SK-N-DZ (cell line): ENCODE results near the gene NAPB.

Experiments used
- DNase-seq: peaks from one replicate; pipeline ENCODE4 v3.0.0-alpha.2; 2015; ENCODE audit warnings: low spot score

Gene NAPB

DNA sequence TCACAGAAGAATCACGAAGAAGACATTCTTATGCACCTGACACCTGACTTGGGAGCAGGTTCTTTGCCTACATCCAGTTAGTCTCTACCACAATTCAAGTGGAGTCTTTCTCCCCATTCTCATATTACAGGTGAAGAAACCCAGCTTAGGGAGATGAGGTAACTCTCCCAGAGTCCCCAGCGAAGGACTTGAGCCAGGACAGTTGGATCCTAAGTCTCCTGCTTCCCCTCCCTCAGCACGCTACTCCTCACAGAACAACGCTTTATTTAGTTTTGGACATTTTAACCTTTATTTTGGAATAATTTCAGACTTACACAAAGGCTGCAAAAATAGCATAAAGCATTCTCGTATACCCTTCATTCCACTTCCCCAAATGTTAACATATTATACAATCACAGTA, 17.4 kb upstream of the NAPB start:
- DNase-seq = no peak

DNA sequence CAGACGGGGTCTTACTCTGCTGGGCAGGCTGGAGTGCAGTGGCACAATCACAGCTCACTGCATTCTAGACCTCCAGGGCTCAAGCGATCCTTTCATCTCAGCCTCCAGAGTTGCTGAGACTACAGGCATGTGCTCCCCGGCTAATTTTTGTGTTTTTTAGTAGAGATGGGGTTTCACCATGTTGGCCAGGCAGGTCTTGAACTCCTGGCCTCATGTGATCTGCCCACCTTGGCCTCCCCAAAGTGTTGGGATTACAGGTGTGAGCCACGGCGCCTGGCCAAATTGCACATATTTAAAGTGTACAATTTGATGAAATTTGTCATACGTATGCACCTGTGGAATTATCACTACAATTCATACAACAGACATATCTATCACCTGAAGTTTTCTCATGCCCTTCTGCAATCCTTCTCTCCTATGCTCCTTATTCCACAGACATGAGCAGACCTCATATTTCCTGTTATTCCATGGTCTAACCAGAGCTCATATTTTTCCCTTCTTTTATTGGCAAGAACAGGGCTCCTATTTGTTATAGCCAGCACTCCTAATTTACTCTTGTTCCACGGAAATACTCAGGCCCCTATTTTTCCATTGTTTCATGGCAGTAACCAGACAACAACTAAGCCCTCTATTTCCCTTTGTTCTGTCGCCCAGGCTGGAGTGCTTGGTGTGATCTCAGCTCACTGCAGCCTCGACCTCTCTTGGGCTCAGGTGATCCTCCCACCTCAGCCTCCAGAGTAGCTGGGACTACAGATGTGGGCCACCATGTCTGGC, 16.0 kb upstream of the NAPB start:
- no peak for DNase-seq

DNA sequence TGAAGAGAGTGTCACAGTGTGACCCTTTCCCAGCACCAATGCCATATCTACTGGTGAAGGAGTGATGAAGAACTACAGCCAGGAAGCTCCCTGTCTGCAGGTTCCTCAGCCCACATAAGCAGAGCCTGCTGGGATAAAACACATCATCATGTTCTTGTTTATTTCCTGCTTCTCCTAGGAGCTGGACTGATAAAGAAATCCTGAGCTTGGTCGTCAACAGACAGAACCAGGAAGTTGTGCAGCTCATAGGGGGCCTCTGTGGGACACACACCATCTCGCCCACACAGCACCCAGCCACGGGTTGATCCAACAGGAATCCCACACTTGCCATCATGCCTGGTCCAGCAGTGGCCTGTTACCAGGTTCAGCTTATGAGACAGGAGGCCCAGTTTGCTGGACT, 15.4 kb upstream of the NAPB start:
- no peak for DNase-seq

DNA sequence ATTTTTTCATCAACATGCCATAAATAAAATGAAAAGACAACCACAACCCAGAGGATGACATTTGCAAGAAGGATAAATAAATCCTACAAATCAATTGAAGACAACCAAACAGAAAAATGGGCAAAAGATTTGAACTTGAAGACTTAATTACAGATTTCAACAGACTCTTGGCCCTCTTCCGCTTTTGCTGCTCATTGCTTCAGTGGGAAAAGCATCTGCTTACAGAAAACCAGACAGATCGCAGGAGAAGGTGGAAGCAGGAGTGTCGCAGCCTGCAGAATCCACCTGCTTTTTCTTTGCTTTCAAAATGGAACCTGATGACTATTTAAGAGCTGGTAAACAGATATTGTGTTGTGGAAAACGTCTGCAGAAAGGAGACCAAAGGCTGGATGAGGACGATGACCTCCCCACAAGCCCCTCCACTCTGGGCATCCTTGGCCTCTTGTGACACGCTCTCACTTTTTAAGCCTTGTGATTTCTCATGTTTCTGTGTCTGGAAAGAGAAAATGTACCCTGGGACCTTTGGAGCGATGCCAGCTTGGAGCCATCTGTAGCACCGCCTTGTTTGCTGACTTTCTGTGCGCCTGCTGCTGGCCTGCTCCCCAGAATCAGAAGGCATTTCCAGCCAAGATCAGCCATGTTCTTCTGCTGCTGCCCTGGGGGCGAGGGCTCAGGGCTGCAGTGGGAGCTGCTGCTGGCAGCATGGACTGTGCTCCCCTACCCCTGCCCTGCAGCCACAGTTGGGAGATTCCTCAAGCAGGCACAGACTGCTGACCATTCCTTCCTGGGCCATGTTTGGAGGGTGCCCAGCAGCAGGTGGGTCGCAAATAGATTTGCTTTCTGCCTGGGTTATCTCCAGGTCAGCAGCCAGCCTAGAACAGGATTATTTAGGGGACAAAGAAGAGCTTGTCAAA, 14.6 kb upstream of the NAPB start:
- no peak for DNase-seq

DNA sequence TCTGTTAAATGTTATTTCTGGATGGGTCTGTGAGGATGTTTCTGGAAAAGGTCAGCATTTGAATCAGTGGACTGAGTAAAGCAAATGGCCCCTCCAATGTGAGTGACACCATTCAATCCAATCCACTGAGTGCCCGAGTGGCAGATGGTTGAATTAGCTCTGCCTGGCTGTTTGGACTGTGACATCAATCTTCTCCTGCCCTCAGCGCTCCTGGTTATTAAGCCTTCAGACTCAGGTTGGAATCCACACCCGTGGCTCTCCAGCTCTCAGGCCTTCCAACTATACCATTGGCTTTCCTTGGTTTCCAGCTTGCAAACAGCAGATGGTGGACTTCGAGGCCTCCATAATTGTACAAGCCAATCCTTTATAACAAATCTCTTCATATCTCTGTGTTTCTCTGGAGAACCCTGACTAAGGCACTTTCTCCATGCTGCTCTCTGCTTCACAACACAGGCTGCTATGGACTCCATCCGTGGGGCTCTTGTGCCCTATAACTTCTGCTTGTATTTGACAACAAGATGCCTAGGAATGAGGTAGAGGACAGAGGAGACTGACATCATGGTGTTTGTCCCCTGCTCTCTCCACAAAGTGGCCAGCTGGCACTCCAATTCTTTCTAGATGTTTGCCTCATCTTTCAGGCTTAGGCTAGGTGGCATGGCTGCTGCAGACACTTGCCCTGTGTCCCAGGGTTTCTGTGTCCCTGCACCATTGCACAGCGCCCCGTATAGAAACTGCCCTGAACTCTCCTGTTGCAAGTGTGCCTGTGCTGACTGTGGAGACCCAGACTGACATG, 13.4 kb upstream of the NAPB start:
- DNase-seq = no peak

DNA sequence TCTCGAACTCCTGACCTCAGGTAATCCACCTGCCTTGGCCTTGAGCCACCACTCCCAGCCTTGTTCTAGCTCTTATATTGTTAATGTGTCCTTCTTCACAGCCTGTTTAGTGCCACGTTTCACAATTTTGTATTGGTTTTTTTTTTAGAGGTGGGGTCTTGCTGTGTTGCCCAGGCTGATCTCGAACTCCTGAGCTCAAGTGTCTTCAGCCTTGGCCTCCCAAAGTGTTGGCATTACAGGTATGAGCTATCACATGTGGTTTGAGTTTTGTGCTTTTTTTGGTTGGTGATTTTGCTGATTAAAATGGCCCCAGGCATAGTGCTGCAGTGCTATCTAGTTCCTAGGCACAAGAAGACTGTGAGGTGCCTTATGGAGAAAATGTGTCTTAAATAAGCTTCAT, 12.3 kb upstream of the NAPB start:
- no peak for DNase-seq

DNA sequence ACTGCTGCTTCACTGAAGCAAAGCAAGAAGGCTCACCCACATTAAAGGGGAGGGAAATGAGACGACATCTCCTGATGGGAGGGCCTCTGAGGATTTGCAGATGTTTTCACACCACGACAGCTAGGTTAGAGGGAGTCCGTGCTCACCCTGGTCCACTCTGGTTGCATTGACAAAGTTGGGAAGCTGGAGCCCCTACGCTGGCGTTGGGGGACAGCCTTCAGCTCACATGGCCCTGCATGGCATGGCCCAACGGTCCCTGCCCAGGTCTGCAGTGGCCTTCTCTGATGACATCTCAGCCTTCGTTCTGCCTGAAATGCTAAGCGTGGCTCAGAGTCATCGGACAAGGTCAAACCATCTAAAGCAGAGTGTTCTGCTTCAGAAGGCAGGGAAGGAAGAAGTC, 3.8 kb upstream of the NAPB start:
- DNase-seq = no peak

DNA sequence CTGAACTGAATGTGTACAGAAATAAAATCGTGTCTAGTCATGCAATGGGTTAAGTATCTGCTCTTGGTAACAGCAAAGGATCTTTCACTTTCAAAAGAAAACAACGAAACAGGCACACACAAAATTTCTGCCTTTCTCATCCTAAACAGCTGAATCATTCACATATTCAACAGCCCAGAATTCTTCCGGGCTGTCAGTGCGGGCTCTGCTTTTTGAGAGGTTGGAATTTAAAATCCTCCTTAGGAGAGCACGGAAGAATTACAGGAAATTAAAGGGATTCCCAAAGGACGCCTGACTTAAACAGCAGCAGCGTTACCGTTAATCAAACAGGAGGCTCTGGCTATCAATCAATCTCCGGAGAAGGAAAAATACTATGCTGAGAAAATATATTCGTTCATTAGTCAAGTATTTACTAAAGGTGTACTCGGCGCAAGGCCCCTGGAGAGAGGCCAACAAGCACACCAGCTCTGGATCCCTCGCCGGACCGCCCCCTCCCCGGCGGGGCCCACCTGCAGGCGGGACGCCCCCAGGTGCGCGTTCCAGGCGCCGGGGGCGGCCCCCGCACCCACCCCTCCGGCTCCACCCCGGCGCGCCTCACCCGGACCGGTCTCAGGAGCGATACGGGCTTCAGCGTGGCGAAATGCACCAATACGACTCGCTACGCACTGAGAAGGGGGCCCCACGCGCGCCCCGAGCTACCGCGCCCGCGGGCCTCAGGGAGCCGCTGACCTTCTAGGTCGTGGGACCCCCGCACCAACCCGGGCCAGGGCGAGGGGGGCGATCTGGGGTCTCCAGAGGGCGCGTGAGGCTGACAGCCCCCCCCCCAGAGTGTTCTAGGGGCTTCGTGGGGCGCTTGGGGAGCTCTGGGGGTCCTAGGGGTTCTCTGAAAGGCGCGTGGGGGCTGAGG, 1.0 kb downstream of the NAPB start:
- DNase-seq = no peak

DNA sequence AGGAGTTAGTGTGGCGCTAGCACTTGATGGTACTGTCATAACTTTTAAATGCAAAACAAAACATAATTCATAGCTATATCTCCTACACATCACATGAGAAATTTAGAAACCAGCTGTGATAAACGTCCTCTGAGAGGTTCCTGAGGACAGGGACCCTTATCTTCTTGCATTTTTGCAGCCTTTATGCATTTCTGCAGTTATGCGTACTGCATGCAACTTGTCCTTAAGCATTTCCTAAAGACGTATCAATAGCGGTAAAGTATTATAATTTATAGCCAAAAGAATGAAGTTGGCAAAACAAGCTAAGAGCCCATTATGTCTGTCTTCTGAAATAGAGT, 1.7 kb downstream of the NAPB start:
- DNase-seq = no peak

DNA sequence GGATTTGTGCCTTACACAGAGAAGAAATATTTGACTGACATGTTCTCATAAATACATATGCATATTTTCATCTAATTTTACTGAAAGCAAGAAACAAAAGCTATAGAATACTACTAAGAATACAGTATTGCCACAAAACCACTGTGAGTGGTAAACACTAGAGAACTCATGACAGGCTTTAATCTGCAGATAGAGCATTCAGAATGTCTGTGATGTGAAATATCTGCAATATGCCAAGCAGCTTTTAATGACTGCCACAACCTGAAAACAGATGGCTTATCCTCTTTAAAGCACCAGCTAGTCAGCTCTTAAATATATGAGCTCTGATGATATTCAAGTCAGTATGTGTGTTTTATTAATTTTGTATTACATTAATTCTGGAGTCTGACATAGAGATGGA, 3.4 kb downstream of the NAPB start:
- DNase-seq = no peak

DNA sequence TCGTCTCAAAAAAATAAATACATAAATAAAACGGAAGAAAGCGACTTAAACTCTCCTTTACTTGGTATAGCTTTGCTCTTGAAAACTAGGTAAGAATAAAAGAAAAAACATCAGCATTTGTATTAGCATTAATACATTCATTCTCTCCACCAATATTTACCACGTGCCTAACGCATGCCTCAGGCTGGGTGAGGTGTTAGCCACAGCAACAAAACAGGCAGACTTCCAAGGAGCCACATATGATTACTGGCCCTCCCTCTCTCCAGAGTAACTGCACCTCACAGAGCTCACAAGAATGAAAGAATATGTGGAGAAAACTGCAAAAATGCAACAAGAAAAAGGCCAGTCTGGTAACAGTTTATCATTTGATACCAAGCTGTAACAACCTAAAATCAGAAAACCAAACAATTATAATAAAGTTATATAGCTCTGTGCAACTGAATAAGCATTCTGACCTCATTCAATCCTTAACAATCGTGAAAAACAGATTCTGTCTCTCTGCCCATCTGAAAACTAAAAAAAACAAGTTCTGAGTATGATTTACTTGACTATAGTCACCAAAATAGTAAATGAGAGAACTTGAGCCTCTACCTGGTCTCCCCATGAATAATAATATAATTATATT, 5.2 kb downstream of the NAPB start:
- no peak for DNase-seq

DNA sequence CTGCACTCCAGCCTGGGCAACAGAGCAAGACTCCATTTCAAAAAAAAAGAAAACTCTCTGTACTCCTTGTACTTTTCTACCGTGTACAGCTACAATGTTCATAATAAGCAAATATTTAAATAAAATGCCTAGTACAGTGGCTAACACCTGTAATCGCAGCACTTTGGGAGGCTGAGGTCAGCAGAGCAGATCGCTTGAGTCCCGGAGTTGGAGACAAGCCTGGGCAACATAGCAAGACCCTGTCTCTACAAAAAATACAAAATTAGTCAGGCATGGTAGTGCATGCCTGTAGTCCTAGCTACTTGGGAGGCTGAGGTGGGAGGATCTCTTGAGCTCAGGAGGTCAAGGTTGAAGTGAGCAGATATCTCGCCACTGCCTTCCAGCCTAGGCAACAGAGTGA, 5.7 kb downstream of the NAPB start:
- no peak for DNase-seq

DNA sequence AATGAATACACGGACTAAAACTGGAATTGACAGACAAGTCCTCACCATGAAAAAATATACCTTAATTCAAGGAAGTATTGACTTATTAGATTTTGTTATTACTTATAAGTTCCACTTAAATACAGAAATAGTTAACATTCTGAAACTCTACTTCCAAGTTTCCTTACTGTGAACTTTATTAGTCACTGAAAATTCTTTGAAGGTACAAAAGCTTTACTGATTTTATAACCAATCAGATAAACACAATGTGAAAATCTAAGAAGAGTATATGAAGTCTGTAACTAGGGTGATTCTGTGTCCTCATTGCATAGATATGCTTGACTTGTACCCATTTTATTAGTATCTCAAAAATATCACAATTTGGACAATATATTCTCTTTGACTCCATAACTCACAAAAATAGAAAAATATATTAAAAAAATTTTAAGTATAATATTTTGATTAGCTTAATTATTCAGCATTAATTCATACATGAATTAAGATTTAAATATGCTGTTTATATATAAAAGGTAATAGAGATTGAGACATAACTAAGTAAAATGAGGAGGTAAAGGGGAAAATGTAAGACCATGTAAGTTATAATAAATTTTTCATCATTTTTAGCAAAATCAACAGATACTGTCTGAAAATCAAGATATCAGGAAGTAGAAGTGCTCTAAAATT, 6.6 kb downstream of the NAPB start:
- no peak for DNase-seq

DNA sequence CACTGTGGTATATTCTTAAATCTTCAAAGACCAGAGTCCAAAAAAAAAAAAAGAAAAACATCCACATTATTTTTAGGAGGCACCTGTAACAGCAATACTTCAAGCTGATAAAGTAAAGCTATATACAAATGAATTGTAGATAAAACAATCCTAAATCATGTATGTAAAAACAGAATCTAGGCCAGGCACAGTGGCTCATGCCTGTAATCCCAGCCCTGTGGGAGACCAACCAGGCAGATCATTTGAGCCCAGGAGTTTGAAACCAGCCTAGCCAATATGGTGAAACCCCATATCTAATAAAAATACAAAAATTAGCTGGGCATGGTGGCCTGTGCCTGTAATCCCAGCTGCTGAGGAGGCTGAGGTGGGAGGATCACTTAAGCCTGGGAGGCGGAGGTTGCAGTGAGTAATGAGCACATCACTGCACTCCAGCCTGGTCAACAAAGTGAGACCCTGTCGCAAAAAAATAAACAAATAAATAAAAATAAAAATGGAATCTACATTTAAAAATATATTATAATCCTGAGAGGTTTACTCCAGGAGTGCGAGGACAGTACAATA, 7.3 kb downstream of the NAPB start:
- no peak for DNase-seq

DNA sequence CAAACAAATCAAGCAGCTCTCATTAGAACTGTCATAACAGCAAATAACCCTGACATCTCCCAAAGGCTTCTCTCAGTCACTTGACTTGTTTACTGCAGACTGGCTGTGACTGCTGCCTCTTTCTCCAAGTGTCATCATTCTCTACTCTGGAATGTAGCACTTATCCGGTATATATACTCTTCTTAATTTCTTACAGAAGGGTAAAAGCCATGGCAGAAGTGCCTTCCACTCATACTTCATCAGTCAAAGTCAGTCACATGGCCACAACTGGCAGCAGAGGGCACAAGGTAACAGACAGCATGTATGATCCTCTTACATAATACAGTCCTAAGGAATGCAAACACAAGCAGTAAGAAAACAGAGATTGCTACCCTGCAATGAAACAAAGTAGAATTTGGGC, 9.3 kb downstream of the NAPB start:
- no peak for DNase-seq

DNA sequence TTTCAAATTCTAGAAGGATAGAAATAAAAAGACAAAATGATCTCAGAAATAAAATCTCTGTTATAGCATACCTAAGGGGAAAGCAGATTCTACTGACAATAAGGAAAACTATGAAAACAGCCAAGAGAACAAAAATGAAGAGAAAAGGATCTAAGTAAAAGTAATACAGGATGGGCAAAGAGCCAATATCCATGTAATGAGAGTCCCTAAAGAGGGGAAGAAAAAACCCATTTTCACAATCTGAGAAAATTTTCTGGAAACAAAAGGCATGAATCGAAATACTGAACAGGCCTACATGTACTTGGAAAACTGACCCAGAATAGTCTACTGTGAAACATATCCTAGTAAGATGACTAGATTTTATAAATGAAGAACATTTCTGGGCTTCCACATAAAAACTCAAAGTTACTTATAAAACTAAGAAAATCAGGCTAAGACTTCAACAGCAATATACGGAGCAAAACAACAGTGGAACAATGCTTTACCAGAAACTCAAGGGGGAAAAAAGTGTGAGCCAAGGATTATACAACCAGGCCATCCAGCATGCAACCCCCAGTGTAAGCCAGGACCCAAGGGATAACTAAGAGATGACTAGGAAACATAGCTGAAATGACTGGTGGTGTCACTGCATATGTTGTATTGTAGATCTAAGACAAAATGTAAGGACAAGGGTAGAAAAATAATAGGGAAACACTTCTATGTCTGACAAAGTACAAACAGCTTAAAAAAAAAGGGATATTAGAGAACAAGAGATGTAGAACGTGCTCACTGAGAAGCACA, 10.2 kb downstream of the NAPB start:
- DNase-seq = no peak

DNA sequence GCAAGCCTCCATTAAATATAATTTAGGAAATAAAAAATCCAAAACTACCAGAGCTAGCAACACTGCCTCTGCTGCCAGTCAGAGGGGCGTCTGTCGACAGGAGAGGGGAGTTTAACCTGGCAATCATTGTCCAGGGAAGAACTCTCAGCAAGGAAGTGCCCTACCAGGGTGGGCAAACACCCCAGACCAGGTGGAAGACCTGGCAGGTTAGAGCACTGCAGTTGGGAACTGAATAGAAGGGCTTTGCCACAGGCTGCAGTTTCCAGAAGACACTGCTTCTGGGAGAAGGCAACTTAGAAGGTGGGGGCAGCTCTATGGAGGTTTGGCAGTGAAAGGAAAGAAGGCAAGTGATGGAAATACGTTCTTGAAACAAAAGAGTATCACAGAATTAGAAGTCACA, 11.5 kb downstream of the NAPB start:
- no peak for DNase-seq

DNA sequence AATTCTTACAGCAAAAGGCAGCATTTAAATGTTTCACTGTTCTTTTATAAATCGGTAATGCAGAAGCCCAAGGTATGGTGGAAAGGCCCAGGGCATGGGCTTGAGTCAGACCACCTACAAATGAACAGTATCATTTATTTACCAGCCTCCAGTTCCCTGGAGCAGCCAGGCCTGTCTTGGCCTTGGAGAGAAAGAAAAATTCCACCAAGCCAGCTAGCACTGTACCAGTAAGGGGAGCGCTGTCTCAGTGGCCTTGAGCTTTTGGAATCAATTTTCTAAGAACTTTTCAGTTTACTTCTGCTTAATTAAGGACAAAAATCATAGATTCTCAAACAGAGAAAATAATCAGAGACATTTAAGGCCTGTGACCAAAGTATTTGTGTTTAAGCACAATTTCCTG, 12.3 kb downstream of the NAPB start:
- DNase-seq = no peak
